Lower leg skin (tissue), 3 donors: ENCODE measurements around the gene KCNK4.

Experiments used
- CTCF ChIP-seq, 3 donors: fragments of 450-650 bp; IDR thresholded peaks; one replicate each; pipeline ENCODE4 v1.5.1; 2016; ENCODE audit warnings: antibody characterized with exemption in 3 of 3, mild to moderate bottlenecking in 3 of 3, moderate library complexity in 2 of 3
- POLR2A ChIP-seq, 2 donors: fragments of 450-650 bp; IDR thresholded peaks; one replicate each; pipeline ENCODE4 v1.6.1; 2016 to 2017; ENCODE audit warnings: antibody characterized with exemption in 2 of 2, mild to moderate bottlenecking in 1 of 2, moderate library complexity in 1 of 2

- TF ChIP-seq CTCF (IDR thresholded peaks at IDR 0.05) (no peak), POLR2A (IDR thresholded peaks at IDR 0.05) (no peak)
Observed at GRCh38 chr11:64289002-64289564, 2.0 kb upstream of the KCNK4 start.
